ENCODE results near the gene ANXA2.

The ANXA2 gene

GRCh38 chr15:60373745-60374144, 24.0 kb downstream of the ANXA2 start:
- peaks cover 5% of the 10 kb centered on the region for H3K79me2 ChIP-seq (ENCODE audit: control insufficient read depth, insufficient read depth, low read length)
- peaks cover 23% of the 10 kb centered on the region for H3K79me1 ChIP-seq (ENCODE audit: low read length)
- no peak overlapping the region for H3K23ac ChIP-seq (ENCODE audit: low read length)
- no peaks in the 10 kb centered on the region for H3K27me3 ChIP-seq (ENCODE audit: insufficient read depth, low read length, poor library complexity)
- no peak overlapping the region for H3K9ac ChIP-seq (ENCODE audit: low read length)
- no peak overlapping the region for H2BK120ac ChIP-seq (ENCODE audit: low read depth, low read length)
- H3K56ac ChIP-seq (ENCODE audit: low read length): no peak overlapping the region
- H2BK5ac ChIP-seq (ENCODE audit: low read length): no peak overlapping the region
- no peak for DNase-seq
- no peak overlapping the region for H3K18ac ChIP-seq (ENCODE audit: low read length)
- H2AK5ac ChIP-seq (ENCODE audit: low read length): no peak overlapping the region
- peaks cover 2% of the 10 kb centered on the region for H3K4me1 ChIP-seq (ENCODE audit: control insufficient read depth, low read depth, low read length)
- H3K36me3 ChIP-seq (ENCODE audit: control insufficient read depth, insufficient read depth, low read length): peaks cover 10% of the 10 kb centered on the region
- WGBS (ENCODE audit: extremely low coverage, insufficient coverage, low lambda C conversion rate): no CpG with 5 or more reads among the region's 2 CpGs
- H4K8ac ChIP-seq (ENCODE audit: low read depth, low read length): no peak overlapping the region
- H2BK15ac ChIP-seq (replicated peaks; ENCODE audit: low read depth): no peak overlapping the region
- no peak overlapping the region for H3K4ac ChIP-seq (ENCODE audit: low read depth, low read length)
- H4K5ac ChIP-seq (ENCODE audit: low read length): no peak overlapping the region
- no peak overlapping the region for H3K4me2 ChIP-seq (ENCODE audit: low read length)
- no peak overlapping the region for H3K4me3 ChIP-seq (ENCODE audit: low read length)
- no peak overlapping the region for H3K27ac ChIP-seq (ENCODE audit: low read depth, low read length)

DNA sequence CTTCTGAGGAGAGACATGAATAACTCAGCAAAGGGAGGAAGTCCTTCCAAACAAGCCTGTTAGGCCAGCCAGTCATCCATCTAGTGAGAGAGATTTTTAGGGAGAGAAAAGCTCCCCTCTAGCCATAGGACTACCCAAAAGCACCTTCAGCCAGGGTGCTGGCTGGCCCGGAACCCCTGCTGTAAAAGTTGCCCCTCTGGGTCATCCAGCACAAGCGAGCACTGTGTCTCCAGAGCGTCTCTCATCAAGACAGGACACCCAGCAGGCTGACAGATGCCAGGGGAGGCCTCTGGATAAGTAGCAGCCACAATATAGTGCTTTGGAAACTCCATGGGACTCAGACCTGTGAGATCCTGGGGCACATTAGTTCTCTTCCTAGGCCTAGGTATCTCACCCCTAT, 24.5 kb downstream of the ANXA2 start:
- no peak overlapping the region for H4K8ac ChIP-seq (ENCODE audit: low read depth, low read length)
- H3K27me3 ChIP-seq (ENCODE audit: insufficient read depth, low read length, poor library complexity): no peaks in the 10 kb centered on the region
- H3K4me3 ChIP-seq (ENCODE audit: low read length): no peak overlapping the region
- H3K79me2 ChIP-seq (ENCODE audit: control insufficient read depth, insufficient read depth, low read length): peaks cover 5% of the 10 kb centered on the region
- no peak overlapping the region for H3K4me2 ChIP-seq (ENCODE audit: low read length)
- peaks cover 23% of the 10 kb centered on the region for H3K79me1 ChIP-seq (ENCODE audit: low read length)
- no peak overlapping the region for H4K5ac ChIP-seq (ENCODE audit: low read length)
- peaks cover 2% of the 10 kb centered on the region for H3K4me1 ChIP-seq (ENCODE audit: control insufficient read depth, low read depth, low read length)
- H2AK5ac ChIP-seq (ENCODE audit: low read length): no peak overlapping the region
- H3K27ac ChIP-seq (ENCODE audit: low read depth, low read length): no peak overlapping the region
- H2BK15ac ChIP-seq (replicated peaks; ENCODE audit: low read depth): no peak overlapping the region
- H2BK5ac ChIP-seq (ENCODE audit: low read length): no peak overlapping the region
- no peak overlapping the region for H3K18ac ChIP-seq (ENCODE audit: low read length)
- H3K36me3 ChIP-seq (ENCODE audit: control insufficient read depth, insufficient read depth, low read length): peaks cover 10% of the 10 kb centered on the region
- WGBS (ENCODE audit: extremely low coverage, insufficient coverage, low lambda C conversion rate): no CpG with 5 or more reads among the region's 3 CpGs
- no peak overlapping the region for H3K23ac ChIP-seq (ENCODE audit: low read length)
- H3K56ac ChIP-seq (ENCODE audit: low read length): no peak overlapping the region
- no peak for DNase-seq
- no peak overlapping the region for H3K9ac ChIP-seq (ENCODE audit: low read length)
- H3K4ac ChIP-seq (ENCODE audit: low read depth, low read length): no peak overlapping the region
- H2BK120ac ChIP-seq (ENCODE audit: low read depth, low read length): no peak overlapping the region

DNA sequence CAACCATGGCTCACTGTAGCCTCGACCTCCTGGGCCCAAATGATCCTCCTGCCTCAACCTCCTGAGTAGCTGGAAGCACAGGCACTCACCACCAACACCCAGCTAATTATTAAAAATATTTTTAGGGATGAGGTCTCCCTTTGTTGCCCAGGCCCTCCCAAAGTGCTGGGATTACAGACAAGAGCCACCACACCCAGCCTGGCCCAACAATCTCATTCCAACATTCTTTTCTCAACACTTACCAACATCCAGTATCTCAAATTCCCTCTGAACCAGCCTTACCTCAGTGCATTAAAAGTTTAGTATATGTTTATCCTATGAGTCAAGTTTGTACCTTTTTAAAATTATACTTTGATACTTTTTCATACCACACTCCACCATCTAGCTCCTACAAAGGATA, 25.0 kb downstream of the ANXA2 start:
- H3K27ac ChIP-seq (ENCODE audit: low read depth, low read length): no peak overlapping the region
- no peak overlapping the region for H4K8ac ChIP-seq (ENCODE audit: low read depth, low read length)
- peaks cover 10% of the 10 kb centered on the region for H3K36me3 ChIP-seq (ENCODE audit: control insufficient read depth, insufficient read depth, low read length)
- no peak for DNase-seq
- no peak overlapping the region for H2BK15ac ChIP-seq (replicated peaks; ENCODE audit: low read depth)
- H2BK120ac ChIP-seq (ENCODE audit: low read depth, low read length): no peak overlapping the region
- H3K4ac ChIP-seq (ENCODE audit: low read depth, low read length): no peak overlapping the region
- H2BK5ac ChIP-seq (ENCODE audit: low read length): no peak overlapping the region
- H4K5ac ChIP-seq (ENCODE audit: low read length): no peak overlapping the region
- no peak overlapping the region for H3K56ac ChIP-seq (ENCODE audit: low read length)
- no CpG with 5 or more reads among the region's 1 CpG for WGBS (ENCODE audit: extremely low coverage, insufficient coverage, low lambda C conversion rate)
- H3K79me1 ChIP-seq (ENCODE audit: low read length): peaks cover 23% of the 10 kb centered on the region
- no peak overlapping the region for H3K23ac ChIP-seq (ENCODE audit: low read length)
- no peak overlapping the region for H3K18ac ChIP-seq (ENCODE audit: low read length)
- H3K9ac ChIP-seq (ENCODE audit: low read length): no peak overlapping the region
- no peaks in the 10 kb centered on the region for H3K27me3 ChIP-seq (ENCODE audit: insufficient read depth, low read length, poor library complexity)
- peaks cover 2% of the 10 kb centered on the region for H3K4me1 ChIP-seq (ENCODE audit: control insufficient read depth, low read depth, low read length)
- no peak overlapping the region for H3K4me3 ChIP-seq (ENCODE audit: low read length)
- no peak overlapping the region for H2AK5ac ChIP-seq (ENCODE audit: low read length)
- H3K4me2 ChIP-seq (ENCODE audit: low read length): no peak overlapping the region
- H3K79me2 ChIP-seq (ENCODE audit: control insufficient read depth, insufficient read depth, low read length): peaks cover 5% of the 10 kb centered on the region

DNA sequence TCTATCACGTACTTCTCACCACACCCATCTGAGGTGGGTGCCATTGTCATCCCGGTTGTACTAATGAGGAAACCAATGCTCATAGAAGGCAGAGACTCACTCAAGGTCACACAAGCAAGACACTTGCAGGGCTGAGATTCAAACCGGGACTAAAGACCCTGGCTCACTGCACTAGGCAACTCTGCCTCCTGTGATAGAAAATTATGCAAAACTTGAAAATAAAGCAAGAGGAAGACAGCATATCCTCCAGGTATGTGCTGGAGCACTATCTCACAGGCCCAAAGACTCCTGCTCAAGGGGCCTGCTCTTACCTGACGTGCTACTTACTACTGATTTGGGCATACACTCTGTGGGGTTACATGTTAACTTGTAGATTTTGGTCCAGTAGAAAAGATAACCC, 25.6 kb downstream of the ANXA2 start:
- no peak overlapping the region for H3K56ac ChIP-seq (ENCODE audit: low read length)
- H3K79me2 ChIP-seq (ENCODE audit: control insufficient read depth, insufficient read depth, low read length): peaks cover 5% of the 10 kb centered on the region
- H3K27ac ChIP-seq (ENCODE audit: low read depth, low read length): no peak overlapping the region
- H2BK15ac ChIP-seq (replicated peaks; ENCODE audit: low read depth): no peak overlapping the region
- no peak overlapping the region for H2AK5ac ChIP-seq (ENCODE audit: low read length)
- no peak overlapping the region for H3K4me2 ChIP-seq (ENCODE audit: low read length)
- H3K4me3 ChIP-seq (ENCODE audit: low read length): no peak overlapping the region
- H2BK120ac ChIP-seq (ENCODE audit: low read depth, low read length): no peak overlapping the region
- no peak overlapping the region for H4K5ac ChIP-seq (ENCODE audit: low read length)
- DNase-seq: no peak
- no peak overlapping the region for H2BK5ac ChIP-seq (ENCODE audit: low read length)
- no peak overlapping the region for H3K4ac ChIP-seq (ENCODE audit: low read depth, low read length)
- WGBS (ENCODE audit: extremely low coverage, insufficient coverage, low lambda C conversion rate): no CpG with 5 or more reads among the region's 4 CpGs
- peaks cover 23% of the 10 kb centered on the region for H3K79me1 ChIP-seq (ENCODE audit: low read length)
- peaks cover 2% of the 10 kb centered on the region for H3K4me1 ChIP-seq (ENCODE audit: control insufficient read depth, low read depth, low read length)
- no peaks in the 10 kb centered on the region for H3K27me3 ChIP-seq (ENCODE audit: insufficient read depth, low read length, poor library complexity)
- no peak overlapping the region for H3K23ac ChIP-seq (ENCODE audit: low read length)
- no peak overlapping the region for H3K9ac ChIP-seq (ENCODE audit: low read length)
- no peak overlapping the region for H4K8ac ChIP-seq (ENCODE audit: low read depth, low read length)
- no peak overlapping the region for H3K18ac ChIP-seq (ENCODE audit: low read length)
- peaks cover 10% of the 10 kb centered on the region for H3K36me3 ChIP-seq (ENCODE audit: control insufficient read depth, insufficient read depth, low read length)

DNA sequence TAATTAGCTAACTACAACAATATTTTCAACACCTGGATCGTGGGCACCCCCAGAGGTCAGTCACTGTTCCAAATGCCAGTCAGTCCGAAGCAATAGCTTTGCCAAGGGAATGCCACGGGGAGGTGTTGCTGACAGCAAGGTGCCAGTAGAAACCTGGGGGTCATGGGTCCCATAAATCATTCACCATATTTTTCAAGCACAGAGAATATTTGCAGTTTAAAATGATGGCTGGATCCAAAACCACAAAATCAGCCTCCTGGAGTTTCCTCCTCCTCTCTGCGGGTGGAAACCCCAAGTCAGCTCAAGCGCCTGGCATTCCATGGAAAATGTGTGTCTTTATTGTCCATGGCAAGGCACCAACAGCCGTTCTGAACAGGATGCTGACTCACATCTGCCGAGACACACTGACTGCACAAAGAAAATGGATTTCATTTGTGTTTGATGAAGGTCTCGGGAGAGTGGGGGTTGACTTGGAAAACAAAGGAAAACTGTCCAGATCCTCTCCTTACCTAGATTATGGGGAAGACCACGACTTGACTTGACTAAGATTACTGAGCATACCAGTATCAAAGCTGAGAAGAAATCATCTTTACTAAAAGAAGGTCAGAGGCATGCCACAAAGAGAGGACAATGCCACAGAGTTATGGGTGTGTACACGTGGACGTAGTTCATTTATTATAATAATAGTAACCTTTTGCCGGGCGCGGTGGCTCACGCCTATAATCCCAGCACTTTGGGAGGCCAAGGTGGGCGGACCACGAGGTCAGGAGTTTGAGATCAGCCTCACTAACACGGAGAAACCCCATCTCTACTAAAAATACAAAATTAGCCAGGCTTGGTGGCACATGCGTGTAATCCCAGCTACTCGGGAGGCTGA, 26.4 kb downstream of the ANXA2 start:
- no peak for DNase-seq
- Histone ChIP-seq H2BK5ac (ENCODE audit: low read length) (no peak overlapping the region), H3K9ac (ENCODE audit: low read length) (no peak overlapping the region), H2AK5ac (ENCODE audit: low read length) (no peak overlapping the region), H4K8ac (ENCODE audit: low read depth, low read length) (no peak overlapping the region), H3K18ac (ENCODE audit: low read length) (no peak overlapping the region), H4K5ac (ENCODE audit: low read length) (no peak overlapping the region), H3K23ac (ENCODE audit: low read length) (no peak overlapping the region), H3K27me3 (ENCODE audit: insufficient read depth, low read length, poor library complexity) (no peaks in the 10 kb centered on the region), H3K79me1 (ENCODE audit: low read length) (peaks cover 19% of the 10 kb centered on the region), H3K56ac (ENCODE audit: low read length) (no peak overlapping the region), H3K27ac (ENCODE audit: low read depth, low read length) (no peak overlapping the region), H3K4ac (ENCODE audit: low read depth, low read length) (no peak overlapping the region), H3K4me3 (ENCODE audit: low read length) (no peak overlapping the region), H3K4me1 (ENCODE audit: control insufficient read depth, low read depth, low read length) (peaks cover 2% of the 10 kb centered on the region), H2BK15ac (replicated peaks; ENCODE audit: low read depth) (no peak overlapping the region), H2BK120ac (ENCODE audit: low read depth, low read length) (no peak overlapping the region), H3K36me3 (ENCODE audit: control insufficient read depth, insufficient read depth, low read length) (peaks cover 8% of the 10 kb centered on the region), H3K4me2 (ENCODE audit: low read length) (no peak overlapping the region), H3K79me2 (ENCODE audit: control insufficient read depth, insufficient read depth, low read length) (peaks cover 2% of the 10 kb centered on the region)
- WGBS (ENCODE audit: extremely low coverage, insufficient coverage, low lambda C conversion rate): no CpG with 5 or more reads among the region's 20 CpGs

GRCh38 chr15:60370869-60371136, 27.0 kb downstream of the ANXA2 start:
- no CpG with 5 or more reads among the region's 1 CpG for WGBS (ENCODE audit: extremely low coverage, insufficient coverage, low lambda C conversion rate)
- H3K23ac ChIP-seq (ENCODE audit: low read length): no peak overlapping the region

More at GRCh38 chr15:60370869-60371136, 27.0 kb downstream of the ANXA2 start:
- Histone ChIP-seq H3K79me2 (ENCODE audit: control insufficient read depth, insufficient read depth, low read length) (peaks cover 2% of the 10 kb centered on the region), H2BK5ac (ENCODE audit: low read length) (no peak overlapping the region), H3K4ac (ENCODE audit: low read depth, low read length) (no peak overlapping the region), H3K4me3 (ENCODE audit: low read length) (no peak overlapping the region), H3K27me3 (ENCODE audit: insufficient read depth, low read length, poor library complexity) (no peaks in the 10 kb centered on the region), H3K9ac (ENCODE audit: low read length) (no peak overlapping the region), H4K8ac (ENCODE audit: low read depth, low read length) (no peak overlapping the region), H3K4me2 (ENCODE audit: low read length) (no peak overlapping the region), H2AK5ac (ENCODE audit: low read length) (no peak overlapping the region), H3K36me3 (ENCODE audit: control insufficient read depth, insufficient read depth, low read length) (peaks cover 7% of the 10 kb centered on the region), H2BK15ac (replicated peaks; ENCODE audit: low read depth) (no peak overlapping the region), H3K4me1 (ENCODE audit: control insufficient read depth, low read depth, low read length) (peaks cover 2% of the 10 kb centered on the region), H3K27ac (ENCODE audit: low read depth, low read length) (no peak overlapping the region), H4K5ac (ENCODE audit: low read length) (no peak overlapping the region), H3K79me1 (ENCODE audit: low read length) (peaks cover 19% of the 10 kb centered on the region), H2BK120ac (ENCODE audit: low read depth, low read length) (no peak overlapping the region), H3K56ac (ENCODE audit: low read length) (no peak overlapping the region), H3K18ac (ENCODE audit: low read length) (no peak overlapping the region)
- no peak for DNase-seq

Measured in mesendoderm (in vitro differentiated cells).